ENCODE results near the gene LIMCH1.
"Not testable (repeated sequence)": the region's sequence is repeated elsewhere in the genome, so short reads cannot be mapped to it uniquely, and the experiment has no call there.

LIMCH1 gene

GRCh38 chr4:41611881-41612871, 74.2 kb downstream of the LIMCH1 start:
- DNase-seq (ENCODE audit: low read depth): no peak

GRCh38 chr4:41613386-41613785, 75.4 kb downstream of the LIMCH1 start:
- no peak for DNase-seq (ENCODE audit: low read depth)

- no peak for DNase-seq (ENCODE audit: low read depth)
Measured at GRCh38 chr4:41613821-41614220, 75.9 kb downstream of the LIMCH1 start.

GRCh38 chr4:41614519-41614918, 76.6 kb downstream of the LIMCH1 start:
- no peak for DNase-seq (ENCODE audit: low read depth)

GRCh38 chr4:41619161-41619560, 81.2 kb downstream of the LIMCH1 start:
- DNase-seq (ENCODE audit: low read depth): no peak

- no peak for DNase-seq (ENCODE audit: low read depth)
Measured at GRCh38 chr4:41620594-41621256, 82.8 kb downstream of the LIMCH1 start.

- DNase-seq (ENCODE audit: low read depth): no peak
Measured at GRCh38 chr4:41622787-41623186, 84.8 kb downstream of the LIMCH1 start.

GRCh38 chr4:41624765-41625164, 86.8 kb downstream of the LIMCH1 start:
- DNase-seq (ENCODE audit: low read depth): no peak

- no peak for DNase-seq (ENCODE audit: low read depth)
Measured at GRCh38 chr4:41625531-41625930, 87.6 kb downstream of the LIMCH1 start.

GRCh38 chr4:41628936-41629335, 91.0 kb downstream of the LIMCH1 start:
- no peak for DNase-seq (ENCODE audit: low read depth)

GRCh38 chr4:41631523-41631922, 93.6 kb downstream of the LIMCH1 start:
- DNase-seq (ENCODE audit: low read depth): no peak

GRCh38 chr4:41632481-41633073, 94.6 kb downstream of the LIMCH1 start:
- no peak for DNase-seq (ENCODE audit: low read depth)

GRCh38 chr4:41633321-41633720, 95.4 kb downstream of the LIMCH1 start:
- no peak for DNase-seq (ENCODE audit: low read depth)

- no peak for DNase-seq (ENCODE audit: low read depth)
Measured at GRCh38 chr4:41635441-41635840, 97.5 kb downstream of the LIMCH1 start.

- no peak for DNase-seq (ENCODE audit: low read depth)
Measured at GRCh38 chr4:41638203-41638602, 100.2 kb downstream of the LIMCH1 start.

GRCh38 chr4:41638866-41639265, 100.9 kb downstream of the LIMCH1 start:
- DNase-seq (ENCODE audit: low read depth): no peak

GRCh38 chr4:41639291-41639690, 101.3 kb downstream of the LIMCH1 start:
- DNase-seq (ENCODE audit: low read depth): no peak

- no peak for DNase-seq (ENCODE audit: low read depth)
Measured at GRCh38 chr4:41640906-41641305, 102.9 kb downstream of the LIMCH1 start.

GRCh38 chr4:41642746-41643145, 104.8 kb downstream of the LIMCH1 start:
- not testable (repeated sequence) for DNase-seq (ENCODE audit: low read depth)

- DNase-seq (ENCODE audit: low read depth): no peak
Measured at GRCh38 chr4:41643331-41643730, 105.4 kb downstream of the LIMCH1 start.

GRCh38 chr4:41644288-41644914, 106.4 kb downstream of the LIMCH1 start:
- no peak for DNase-seq (ENCODE audit: low read depth)

GRCh38 chr4:41644915-41645295, 106.9 kb downstream of the LIMCH1 start:
- no peak for DNase-seq (ENCODE audit: low read depth)

Data from activated gamma-delta T cell treated with anti-CD3 and anti-CD28 coated beads, Interleukin-2, amount 50 U/mL, for 16 hours (primary cell).